ENCODE results near the gene CHRM4.

The CHRM4 gene

DNA sequence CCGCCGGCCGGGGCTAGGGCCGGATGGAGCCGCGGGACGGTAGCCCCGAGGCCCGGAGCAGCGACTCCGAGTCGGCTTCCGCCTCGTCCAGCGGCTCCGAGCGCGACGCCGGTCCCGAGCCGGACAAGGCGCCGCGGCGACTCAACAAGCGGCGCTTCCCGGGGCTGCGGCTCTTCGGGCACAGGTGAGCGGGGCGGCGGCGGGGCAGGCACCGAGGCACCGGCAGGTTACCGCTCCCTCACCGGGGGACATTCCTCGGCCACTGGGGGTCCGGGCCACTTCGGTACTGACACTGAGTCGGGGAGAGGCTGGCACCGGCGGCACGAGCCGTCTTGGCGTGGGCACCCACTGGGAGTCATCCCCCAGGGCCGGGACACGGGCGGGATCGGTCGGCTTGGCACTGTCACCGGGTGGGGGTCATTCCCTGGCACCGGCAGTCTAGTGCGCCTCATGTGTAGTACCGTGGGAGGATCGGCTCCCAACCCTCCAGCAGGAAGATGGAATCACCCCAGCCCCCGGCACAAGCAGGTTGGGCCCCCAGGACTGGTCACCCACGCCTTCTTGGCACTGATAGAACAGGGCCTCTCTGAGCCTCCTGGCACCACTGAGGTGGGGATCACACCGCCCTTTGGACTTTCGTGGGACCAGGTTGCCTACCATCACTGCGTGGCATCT, 43.8 kb downstream of the CHRM4 start:
- DNase-seq (ENCODE audit: low spot score), result no peak

DNA sequence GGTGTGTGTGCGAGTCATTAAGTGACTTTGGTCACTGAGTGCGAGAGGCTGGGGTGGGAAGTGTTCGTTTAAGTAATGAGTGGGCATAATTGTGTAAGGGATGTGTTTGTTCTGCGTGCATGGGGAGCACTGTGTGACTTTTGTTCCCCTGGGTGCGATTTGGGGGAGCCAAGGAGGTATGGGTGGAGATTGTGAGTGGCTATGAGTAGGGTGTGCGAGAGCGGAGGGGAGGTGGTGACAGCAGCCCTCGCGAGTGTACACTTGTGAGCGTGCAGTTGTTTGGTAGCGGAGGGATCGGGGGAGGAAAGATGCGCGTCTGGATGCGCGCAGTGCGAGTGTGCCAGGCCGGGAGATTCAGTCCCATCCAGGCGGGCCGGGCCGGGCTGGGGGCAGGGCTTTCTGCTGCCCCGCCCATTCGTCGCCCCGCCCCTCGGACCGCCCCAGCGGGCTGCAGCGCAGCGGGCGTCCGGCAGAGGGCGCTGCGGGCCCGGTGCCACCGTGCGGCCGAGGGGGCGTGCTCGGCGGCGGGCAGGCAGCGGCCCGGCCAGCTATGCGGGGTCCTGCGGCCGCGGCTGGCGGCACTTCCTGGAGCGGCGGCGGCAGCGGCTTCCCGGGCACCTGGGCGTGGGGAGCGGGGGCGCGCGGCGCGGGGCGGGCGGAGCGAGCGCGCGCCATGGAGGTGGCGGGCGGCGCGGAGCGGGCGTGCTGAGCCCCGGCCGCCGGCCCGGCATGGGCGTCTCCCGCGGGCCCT, 44.5 kb downstream of the CHRM4 start, which contains the start of gene DGKZ:
DGKZ (plus strand) TSS at position 578 of the 751 bp plus-strand sequence. CDS start 197 bp downstream, outside the sequence.
- DNase-seq (ENCODE audit: low spot score), result peak; percentile 92

DNA sequence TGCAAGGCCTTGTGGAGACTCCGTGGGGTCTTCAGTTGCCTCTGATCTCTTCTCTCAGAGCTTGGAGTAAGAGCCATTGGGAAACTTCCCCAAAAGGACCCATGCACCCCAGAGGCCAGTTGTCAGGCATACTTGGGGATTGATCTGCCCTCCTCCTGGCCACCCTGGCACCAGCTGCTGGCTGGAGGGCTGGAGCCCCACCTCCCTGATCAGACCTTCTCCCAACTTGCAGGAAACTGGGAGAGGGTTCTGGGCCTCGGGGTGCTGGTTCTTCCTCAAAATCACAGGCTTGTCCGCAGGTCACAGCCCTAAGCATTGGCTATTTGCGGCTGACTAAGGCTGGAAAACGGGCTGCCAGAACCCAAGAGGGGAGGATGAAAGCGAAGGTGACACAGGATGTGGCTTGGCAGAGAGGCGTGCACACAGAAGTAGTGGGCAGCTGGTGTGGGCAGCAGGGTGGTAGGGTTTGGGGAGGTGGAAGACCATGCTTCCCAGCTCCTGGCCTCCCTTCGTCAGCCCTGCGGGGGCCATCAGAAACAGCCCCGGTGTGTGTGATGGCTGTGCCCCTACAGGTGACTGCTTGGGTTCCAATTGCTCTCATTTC, 45.6 kb downstream of the CHRM4 start:
- no peak for DNase-seq (ENCODE audit: low spot score)

DNA sequence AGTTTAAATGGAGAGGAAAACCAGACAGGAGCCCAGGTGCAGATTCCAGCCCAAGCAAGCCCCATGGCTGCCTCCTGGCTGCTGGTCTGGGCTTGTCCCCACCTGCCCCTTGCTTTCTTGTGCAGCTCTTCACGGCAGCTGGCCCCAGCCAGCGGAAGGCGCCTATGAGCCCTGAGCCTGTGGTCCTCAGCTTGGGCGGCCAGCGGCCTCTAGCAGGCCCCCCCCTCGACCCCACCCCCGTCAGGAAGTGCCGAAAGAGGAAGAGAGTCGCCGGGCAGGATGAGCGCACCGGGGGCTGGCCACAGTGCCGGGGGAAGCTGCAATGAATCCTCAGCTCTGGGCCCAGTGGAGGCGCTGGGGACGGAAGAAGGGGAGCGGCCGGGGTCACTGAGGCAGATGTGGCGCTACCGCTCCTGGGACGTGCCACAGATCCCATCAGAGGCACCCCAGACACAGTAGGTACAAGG, 46.4 kb downstream of the CHRM4 start:
- no peak for DNase-seq (ENCODE audit: low spot score)

DNA sequence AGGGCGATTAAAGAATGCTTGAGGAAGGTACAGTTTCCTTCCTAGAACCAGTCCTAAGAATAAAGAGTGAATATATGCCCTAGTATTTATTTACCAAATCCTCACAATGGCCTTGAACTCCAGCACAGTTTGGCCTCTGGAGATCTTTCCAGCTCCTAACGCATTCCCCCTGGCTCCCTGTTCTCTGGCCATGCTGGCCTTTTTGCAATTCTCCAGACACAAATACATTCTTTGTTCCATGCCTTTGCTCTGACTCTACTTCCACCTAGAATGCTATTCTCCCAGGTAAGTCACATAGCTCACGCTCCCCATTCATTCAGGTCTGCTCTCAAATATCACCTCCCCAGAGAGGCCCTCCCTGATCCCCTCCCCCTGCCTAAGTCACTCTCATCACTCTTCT, 48.1 kb downstream of the CHRM4 start:
- DNase-seq (ENCODE audit: low spot score), result no peak

DNA sequence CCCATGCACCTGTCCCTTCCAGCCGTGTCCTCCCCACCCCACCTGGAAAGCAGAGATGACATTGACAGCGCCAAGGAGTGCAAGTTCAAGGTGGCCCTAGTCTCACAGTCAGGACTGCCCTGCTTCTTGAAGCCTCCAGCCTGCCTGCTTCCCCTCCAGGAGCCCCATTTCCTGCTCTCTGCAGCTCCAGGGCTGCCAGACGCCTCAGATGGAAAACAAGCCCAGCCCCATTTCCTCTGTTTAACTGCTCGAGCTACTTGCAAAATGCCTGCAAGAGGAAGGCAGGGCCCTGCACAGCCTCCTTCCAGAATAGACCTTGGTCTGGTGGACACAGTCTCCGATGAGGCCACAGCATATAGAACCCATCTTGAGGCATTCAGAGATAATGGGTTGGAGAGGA, 49.3 kb downstream of the CHRM4 start:
- no peak for DNase-seq (ENCODE audit: low spot score)

DNA sequence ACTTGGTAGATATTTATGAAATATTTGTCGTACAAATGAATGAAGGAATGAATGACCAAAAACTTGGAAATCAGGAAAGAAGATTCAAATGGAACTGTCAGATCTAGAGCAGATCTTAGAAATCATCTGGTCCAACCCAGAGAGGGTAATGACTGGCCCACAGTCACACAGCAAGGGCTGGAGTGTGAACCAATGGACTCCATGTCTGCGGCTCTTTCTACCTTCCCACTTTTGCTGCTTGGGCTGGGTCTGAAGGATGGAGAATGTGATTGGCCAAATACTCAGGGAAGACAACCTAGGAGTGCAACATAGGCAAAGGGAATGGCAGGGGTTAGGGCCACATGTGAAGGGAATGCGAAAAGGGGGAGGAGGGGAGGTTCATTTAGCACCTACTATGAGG, 50.1 kb downstream of the CHRM4 start:
- DNase-seq (ENCODE audit: low spot score), result no peak

DNA sequence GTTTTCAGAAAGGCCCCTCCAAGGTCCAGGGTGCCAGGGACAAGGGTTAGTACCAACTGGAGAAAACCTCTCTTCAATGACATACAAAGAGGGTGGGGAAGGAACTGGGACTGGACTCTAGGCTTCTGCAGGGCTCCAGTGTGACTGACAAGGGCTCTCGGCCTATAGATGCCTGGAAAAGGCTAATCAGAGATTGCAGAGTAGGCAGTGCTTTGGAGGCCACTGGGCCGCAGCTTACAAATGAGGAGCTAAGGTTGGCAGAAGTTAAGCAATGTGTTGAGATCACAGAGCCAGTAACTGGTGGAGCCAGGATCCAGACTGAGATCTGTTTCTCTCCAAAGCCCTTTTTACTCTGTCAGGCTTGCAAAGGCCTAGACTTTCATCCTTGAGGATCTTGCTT, 51.8 kb downstream of the CHRM4 start:
- DNase-seq (ENCODE audit: low spot score), result no peak

DNA sequence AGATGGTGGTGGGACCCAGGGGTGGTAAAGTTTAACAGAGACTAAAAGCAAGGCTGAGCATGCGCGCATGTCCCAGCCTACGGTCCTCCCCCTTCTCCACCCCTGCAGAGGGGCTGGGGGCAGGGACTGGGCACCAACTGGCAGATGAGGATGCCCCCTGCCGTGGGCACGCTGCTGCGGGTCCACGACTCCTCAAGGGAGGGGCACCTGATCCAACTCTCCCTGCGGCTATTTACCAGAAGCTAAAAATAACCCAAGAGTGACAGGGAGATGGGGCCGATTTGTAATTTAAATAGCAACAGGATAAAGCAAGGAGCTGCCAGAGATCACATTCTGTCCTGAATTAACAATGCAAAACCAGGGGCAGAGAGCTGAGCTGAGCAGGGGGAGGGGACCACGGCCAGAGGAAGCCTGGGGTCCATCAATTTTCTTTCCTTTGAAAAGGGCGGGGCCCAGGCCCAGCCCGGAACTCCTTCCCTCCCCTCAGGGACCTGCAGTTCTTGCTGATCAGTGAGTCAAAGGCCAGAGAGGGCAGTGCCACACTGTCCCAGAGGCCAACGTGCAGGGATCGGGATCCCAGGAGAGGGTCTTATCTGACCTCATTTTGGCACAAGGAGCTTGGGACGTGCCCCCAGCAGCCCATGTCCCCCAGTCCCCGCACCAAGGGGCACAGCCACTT, 52.4 kb downstream of the CHRM4 start:
- DNase-seq (ENCODE audit: low spot score), result no peak

DNA sequence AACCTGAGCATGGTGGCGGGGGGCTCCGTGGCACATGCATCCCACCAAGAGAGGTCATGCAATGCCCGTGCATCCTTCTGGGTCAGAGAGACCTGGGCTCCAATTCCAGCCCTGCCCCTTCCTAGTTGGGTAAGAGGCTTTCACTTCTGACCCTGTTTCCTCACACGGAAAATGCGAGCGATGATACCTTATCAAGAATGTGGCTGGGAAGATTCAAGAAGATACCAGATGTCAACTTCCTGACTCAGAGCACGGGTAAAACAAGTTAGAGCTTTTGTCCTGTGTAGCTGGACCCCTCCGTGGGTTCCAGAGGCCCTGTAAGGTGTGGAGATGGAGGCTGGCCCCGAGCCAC, 53.0 kb downstream of the CHRM4 start:
- DNase-seq (ENCODE audit: low spot score), result no peak

DNA sequence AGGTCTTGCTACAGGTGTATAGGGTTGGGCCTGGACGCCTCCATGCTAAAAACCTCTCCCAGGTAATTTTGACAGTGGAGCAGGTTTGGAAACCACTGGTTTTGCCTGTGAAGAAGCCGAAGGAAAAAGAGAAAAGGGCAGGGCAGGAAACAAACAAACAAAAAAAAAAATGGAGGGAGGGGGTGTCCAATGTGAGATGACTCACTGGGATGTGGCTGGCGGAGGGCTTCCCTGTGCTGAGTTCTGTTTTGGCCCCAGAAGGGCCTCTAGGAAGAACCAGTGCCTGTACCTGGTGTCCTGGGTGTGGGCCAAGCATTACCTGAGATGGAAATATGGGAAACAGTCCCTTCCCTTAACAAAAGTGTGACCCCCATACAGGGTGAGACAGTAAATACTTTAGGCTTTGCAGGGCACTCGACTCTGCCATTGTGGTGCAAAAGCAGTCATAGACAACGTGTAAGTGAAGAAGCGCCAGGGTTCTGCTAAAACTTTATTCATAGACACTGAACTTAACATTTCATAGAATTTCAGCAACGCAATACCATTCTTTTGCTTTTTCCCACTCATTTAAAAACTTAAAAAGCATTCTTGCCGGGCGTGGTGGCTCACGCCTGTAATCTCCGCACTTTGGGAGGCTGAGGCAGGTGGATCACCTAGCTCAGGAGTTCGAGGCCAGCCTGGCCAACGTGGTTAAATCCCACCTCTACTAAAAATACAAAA, 53.8 kb downstream of the CHRM4 start:
- DNase-seq (ENCODE audit: low spot score), result no peak

DNA sequence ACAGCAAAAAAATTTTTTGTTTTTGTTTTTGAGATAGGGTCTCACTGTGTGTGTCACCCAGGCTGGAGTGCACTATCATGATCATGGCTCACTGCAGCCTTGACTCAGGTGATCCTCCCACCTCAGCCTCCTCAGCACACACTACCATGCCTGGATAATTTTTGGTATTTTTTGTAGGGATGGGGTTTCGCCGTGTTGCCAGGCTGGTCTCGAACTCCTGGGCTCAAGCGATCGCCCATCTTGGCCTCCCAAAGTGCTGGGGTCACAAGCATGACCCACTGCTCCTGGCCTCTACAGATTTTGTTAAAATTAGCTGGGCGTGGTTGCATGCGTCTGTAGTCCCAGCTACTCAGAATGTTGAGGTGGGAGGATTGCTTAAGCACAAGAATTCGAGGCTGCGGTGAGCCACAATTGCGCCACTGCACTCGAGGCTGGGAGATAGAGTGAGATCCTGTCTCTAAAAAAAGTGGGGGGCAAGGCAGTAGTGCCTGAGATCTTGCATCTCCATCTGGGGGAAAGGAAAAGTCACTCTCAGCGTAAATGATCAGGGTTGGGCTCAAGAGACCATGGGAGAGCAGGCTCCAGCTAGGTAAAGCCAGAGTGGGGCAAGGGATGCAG, 54.9 kb downstream of the CHRM4 start:
- DNase-seq (ENCODE audit: low spot score), result no peak

DNA sequence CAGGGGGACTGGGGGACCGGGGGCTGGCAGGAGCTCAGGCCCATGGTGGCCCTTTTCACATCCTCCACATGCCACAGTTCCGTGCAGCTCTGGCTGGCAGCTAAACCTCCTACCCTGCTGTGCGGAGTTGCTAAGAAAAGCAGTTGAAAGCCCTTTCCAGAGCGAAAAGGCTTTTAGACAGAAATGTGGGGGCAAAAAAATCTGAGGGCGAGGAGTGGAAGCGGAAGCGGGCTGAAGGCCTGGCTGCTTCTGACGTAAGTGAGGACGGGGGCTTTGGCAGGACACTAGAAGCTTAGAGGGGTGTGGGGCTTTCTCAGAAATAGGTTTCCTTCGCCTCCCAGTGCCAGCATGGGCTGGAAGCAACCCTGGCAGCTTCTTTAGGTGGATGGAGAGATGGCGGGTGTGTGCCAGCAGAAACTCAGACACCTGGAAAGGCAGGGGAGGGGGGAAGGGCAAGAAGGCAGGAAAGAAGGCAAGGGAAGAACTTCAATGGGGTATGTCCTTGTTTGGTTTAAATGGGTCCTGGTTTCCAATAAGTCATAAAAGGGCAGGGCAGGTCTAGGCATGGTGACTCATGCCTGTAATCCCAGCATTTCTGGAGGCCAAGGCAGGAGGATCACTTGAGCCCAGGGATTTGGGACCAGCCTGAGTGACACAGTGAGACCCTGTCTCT, 55.5 kb downstream of the CHRM4 start:
- DNase-seq (ENCODE audit: low spot score), result no peak

DNA sequence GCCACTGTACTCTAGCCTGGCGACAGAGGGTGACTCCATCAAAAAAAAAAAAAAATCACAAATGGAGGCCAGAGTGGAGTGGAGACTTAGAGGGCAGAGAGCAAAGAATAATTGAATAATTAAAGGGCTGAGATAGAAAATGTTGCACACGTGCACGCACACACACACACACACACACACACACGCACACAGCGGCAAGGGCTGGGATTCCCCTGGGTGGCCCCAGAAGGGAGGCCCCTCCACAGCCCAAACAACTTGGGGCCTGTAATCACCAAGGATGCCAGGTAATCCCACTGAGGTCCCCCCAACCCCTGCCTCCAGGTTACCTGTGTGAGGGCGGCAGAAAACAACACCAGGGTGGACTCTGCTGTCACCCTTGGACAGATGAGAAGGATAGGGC, 56.3 kb downstream of the CHRM4 start:
- no peak for DNase-seq (ENCODE audit: low spot score)

DNA sequence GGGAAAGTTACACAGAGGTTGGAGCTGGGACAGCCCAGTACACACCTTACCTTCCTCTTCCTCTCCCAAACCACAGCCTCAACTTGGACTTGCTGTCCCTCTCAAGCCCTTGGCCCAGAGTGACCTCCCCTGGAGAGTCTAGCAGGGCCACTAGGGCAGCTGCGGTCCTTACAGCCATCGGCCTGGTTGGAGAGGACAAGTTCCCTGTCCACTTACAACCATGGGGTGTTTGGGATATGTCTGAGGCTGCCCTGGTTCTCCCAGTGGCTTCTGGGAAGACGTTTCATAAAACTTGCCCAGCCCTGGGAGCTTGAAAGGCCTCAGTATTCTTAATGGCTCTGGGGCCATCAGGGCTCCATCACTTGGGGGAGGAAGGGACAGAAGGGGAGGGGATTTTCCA, 57.4 kb downstream of the CHRM4 start:
- DNase-seq (ENCODE audit: low spot score), result no peak
